ENCODE measurements around the gene ATP6V1F.

- TF ChIP-seq POLR2A (IDR thresholded peaks at IDR 0.05) (no peak), CTCF (IDR thresholded peaks at IDR 0.05 in 8 of 11, conservative IDR thresholded peaks at IDR 0.05 in 3 of 11) (no peak), POLR2AphosphoS5 (IDR thresholded peaks at IDR 0.05) (no peak)
These were observed 28.7 kb downstream of the ATP6V1F start for GRCh38 chr7:128891110-128891941.

All from spleen (tissue), 7 donors.